Measurements from ENCODE around the gene SELENOM.

SELENOM gene, protein sequence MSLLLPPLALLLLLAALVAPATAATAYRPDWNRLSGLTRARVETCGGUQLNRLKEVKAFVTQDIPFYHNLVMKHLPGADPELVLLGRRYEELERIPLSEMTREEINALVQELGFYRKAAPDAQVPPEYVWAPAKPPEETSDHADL

DNA sequence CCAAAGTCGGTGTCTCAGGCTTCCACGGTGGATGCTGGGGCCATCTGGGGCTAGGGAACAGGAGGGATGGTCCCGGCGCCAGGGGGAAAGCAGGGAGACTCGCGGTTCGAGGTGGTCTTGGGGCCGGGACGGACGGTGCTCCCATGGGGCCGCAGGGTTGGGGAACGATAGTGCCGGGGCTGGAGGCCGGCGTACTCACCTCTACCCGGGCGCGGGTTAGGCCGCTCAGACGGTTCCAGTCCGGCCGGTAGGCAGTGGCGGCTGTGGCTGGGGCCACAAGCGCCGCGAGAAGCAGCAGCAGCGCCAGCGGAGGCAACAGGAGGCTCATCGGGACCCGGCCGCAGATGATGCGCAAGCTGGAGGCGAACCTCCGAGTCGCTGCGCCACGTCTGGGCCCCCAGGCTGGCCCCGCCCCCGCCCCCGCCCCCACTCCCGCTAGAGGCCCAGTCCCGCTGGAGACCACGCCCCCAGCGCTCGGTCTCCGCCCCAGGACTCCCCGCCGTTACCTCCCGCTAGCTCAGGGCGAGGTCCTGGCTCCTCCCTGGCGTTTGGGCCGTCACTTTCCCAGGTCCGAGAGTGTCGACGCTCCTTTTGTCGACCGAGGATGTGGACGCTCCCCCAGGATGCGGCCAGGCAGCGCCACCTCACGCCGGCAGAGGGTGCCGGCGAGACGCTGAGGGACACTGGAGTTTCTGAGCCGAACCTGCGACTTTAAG is at the start of gene SELENOM:
Gene SELENOM (minus strand): TSS at position 391 of the 716 bp plus-strand sequence. CDS start 63 bp downstream, at position 328.
- DNase-seq = peak; percentile 40

DNA sequence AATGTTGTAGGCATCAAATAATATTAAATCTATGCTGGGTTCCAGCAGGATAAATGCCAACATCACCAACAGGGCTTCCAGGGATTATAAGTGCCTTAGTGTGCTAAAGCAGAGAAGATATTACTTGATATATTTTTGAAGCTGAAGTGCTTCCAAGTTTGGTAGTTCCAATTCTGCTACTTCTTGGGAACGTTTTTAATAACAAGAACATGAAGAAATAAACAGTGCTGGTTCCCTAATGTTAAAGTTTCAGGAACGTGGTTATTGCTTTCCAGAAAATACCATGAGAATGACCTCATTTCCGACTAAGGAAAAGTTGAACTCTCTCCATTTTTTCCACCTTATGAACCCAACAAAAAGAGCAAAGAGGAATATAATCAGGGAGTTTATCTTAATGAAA is 48.1 kb upstream of the SELENOM start:
- DNase-seq = no peak

DNA sequence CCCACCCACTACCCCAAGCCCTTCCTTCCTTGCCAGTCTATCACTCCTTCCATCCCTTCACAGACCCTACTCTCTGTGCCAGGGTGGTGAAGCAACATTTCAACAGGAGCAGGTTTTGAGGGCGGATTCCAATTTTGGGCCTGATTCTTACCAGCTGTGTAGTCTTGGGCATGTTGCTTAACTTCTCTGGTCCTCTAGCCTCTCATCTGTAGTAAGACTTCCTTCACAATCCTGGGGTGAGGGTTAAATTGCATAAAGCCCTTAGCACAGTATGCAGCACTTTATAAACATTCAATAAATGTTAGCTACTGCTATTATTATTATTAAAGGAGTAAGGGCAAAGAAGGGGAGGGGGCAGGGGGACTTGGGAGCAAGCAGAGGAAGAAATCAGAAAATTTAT is 47.6 kb upstream of the SELENOM start:
- DNase-seq = no peak

DNA sequence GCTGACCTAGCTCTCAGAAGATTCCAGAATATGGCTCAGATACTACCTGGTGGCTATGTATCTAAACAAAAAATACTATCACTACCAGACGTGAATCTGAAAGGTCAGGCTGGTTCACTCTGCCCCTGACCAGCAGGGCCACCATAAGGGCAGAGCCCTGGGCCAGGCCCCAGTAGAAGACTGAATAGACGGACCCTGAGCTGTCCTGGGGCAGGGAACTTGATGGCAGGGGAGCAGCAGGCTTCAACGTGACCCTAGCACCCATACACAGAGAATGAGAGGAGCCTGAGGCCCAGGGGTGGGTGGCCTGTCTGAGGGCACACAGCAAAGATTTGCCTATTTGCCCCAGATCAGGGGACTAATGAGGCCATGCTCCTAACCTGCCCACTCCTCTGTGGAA is 46.0 kb upstream of the SELENOM start:
- DNase-seq = no peak

DNA sequence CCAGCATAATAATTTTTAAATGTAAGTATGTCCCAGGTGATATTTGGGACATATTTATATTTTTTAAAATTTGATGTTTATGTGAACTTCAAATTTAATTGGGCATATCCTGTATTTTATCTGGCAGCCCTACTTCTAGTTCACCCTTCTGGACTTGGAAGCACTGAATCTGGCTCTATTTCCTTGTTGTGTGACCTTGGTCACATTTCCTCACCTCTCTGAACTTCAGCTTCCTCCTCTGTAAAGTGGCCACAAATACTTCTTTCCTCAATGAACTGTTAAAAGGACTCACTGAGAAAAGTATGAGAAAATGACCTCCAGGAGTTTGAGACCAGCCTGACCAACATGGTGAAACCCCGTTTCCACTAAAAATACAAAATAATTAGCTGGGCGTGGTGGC is 44.5 kb upstream of the SELENOM start:
- no peak for DNase-seq

DNA sequence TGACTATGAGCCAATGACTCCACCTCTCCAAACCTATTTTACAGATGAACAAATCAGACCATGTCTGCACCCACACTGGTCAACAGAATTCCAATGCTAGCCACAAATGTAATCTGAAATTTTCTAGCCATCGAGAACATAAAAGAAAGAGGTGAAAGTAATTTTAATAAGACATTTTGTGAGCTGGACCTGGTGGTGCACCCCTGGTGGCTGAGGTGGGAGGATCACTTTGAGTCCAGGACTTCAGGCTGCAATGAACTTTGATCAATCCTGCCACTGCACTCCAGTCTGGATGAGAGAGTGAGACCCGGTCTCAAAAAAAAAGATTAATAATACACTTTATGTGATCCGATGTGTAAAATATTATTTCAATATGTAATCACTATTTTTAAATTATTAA is 43.2 kb upstream of the SELENOM start:
- no peak for DNase-seq

DNA sequence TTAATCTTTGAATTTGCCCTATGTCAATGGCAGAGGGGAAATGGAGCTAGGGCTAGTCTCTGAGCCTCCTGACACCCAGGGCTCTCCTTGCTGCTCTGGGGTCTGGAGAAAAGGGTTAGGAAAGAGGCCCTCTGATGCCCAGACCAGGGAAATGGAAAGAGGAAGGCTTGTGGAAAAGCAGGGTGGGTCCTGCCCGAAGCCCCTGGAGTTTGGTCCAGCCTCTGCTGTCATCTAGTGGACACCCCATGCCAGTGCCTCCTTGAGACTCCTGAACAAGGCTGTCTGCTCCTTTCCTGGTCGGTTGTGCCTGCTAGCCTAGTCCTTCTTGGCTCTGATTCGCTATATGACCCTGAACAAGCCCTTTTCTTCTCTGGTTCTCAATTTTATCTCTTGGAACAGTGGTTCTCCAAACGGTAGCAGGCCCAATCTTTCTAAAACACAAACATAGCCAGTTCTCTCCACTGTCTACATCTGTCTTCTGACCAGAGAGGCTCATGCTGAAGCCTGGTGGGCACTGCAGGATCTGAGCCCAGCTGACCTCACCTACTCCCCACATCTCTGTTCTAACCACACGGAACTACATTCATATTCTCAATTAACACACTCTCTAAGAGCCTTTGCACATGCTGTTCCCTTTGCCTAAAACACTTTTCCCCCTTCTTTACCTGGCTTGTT is 41.7 kb upstream of the SELENOM start:
- DNase-seq = peak; percentile 34

DNA sequence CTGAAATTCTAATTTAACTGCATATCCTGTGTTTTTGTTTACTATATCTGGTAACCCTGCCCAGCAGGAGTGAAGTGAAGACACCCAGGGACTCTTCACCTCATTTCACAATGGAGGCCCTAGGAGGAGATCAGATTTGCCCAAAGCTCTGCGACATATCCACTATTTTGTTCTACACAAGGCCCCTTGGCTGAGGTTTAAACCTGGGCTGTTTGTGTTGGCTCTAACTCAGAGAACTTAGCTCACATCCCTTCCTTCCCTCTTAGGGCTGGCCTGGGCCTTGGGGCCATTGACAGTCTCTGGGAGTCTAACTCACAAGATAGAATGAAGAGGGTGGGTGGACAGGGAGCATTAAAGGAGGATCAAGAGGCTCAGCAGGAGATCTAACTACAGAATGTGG is 41.1 kb upstream of the SELENOM start:
- no peak for DNase-seq

DNA sequence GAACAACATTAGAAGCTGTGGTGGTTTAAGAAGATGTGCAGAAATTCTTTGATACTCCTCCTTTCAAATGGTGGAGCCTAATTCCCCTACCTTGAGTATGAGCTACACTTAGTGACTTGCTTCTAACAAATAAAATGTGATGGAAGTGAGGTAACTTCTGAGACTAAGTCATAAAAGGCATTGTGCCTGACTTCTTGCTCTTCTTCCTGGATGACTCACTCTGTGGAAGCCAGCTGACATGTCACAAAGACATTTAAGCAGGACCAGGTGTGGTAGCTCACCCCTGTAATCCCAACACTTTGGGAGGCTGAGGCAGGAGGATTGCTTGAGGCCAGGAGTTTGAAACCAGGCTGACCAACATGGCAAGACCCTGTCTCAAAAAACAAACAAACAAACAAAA is 36.9 kb upstream of the SELENOM start:
- no peak for DNase-seq

DNA sequence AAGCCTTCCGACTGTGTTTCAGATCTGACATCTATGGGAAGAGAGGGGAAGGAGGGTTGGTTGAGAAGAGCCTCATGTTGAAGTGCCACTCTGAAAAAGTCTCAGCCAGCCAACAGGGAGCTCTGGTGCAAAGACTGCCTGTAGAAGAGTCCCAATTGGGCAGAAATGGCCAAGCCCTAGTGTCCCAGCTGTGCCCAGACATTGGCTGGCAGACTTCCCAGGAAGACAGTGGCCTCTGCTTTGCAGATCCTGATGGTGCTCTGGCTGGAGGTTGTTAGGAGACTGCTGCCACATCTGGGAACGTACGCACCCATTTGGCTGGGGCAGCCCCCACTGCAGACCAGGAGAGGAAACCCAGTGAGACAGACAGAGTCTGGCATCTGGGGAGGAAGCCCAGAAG is 36.2 kb upstream of the SELENOM start:
- no peak for DNase-seq

DNA sequence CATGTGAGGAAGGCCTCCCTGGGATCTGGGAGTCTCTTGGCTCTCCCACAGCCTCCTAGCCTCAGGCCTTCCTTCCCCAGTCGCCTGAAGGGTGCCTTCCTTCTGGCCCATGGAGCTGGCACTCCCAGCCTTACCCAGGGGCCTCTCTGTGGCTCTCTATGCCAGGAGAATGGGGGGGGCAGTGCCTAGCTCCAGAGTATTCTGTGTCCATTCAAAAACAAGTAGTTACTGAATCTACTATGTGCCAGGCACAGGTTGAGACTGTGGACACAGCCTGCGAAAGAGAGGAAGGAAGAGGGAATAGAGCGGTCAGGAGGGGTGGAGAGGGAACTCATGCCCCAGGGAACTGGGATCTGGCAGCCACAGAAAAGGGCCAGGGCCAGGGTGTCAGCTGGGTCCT is 35.7 kb upstream of the SELENOM start:
- DNase-seq = no peak

DNA sequence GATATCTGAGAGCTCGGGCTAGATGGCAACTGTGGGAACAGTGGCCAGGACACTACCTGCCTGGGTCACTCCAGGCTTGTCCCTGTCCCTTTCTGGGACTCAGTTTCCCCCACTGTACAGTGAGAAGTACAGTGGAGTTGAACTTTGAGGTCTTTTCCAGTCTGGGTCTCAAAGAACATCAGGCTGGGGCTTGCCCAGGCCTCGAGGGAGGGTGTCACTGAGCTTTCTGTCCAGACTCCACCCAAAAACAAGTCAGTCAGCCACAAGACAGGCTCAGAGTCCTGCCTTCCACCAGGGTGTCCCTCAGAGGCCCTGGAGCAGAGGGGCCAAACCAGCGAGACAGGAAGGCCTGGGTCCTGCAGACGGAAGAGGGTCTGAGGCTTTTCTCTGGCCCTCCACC is 34.9 kb upstream of the SELENOM start:
- no peak for DNase-seq

DNA sequence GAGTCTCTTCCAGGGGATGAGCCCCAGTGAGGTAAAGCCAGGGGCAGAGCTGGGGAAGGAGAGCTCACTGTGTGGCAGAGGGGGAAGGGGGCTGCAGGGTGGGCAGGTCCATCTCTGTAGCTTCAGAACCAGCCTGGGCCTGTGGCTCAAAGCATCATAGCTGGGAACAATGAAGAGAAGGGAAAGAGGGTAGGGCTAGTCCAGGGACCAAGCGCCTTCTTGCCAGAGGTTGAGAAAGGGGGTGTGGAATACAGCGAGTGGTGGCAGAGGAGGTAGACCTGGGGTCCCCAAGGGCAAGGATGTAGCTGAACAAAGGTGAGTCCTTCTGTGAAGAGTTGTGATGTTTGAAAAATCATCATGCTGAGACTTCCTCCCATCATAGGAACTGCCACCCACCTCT is 34.2 kb upstream of the SELENOM start:
- no peak for DNase-seq

DNA sequence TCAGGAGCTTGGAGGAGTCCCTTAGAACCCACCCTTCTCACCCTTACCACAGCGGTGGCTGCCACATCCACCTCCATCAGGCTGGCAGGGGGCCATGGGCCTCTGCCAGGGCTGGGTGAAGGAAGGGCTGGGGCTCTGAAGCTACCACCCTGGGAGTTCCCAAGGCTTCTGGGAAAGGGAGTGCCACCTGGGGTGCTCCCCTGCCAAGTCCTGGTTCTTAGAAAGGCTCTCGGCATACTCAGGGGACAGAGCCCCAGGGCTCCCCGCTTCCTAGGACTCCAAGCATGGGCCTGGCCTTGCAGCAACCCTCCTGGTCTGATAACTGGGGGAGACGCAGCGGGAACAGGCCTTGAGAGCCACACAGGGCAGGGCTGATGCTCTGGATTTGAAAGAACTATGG is 33.4 kb upstream of the SELENOM start:
- no peak for DNase-seq

DNA sequence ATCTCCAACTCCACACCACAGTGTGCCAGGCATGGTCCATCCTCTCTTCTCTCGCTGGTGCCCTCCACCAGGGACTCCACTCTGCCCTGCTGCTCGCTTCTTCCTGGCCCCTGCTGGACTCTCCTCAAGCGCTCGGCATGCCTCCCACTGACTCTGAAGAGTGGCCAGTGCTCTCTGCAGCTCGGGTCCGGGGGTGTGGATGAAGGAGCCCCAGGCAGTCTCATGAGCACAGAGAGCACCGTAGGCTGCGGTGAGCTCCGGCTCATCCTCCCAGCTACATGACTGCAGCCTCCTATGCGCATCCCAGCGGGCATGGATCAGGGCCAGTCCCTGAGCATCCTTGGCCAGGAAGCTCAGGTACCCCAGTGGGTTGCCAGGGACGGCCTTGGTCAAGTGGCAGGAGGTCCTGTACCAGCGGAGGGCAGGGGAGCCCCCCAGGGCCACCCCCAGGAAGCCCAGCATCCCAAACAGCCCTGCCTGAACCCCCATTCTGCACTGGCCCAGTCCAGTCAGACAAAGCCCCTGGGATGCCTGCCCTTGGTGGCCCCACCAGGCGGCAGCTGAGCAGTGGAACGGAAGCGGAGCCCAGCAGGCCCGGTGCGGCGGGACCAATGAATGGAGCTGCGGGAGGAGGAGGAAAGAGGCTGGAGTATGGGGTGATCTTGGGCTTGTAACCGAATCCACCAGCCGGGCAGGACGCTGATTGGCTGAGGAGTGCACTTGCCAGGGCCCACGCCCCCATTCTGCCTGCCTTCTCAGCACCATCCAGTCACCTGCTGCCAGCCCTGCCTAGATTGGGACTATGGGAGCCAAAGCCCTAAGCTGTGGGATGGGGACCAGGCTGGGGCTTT is 32.7 kb upstream of the SELENOM start, which contains the start of gene PLA2G3:
Gene PLA2G3 (minus strand): TSS at position 643 of the 851 bp plus-strand sequence. CDS start 154 bp downstream, at position 489.
- DNase-seq = peak; percentile 37

DNA sequence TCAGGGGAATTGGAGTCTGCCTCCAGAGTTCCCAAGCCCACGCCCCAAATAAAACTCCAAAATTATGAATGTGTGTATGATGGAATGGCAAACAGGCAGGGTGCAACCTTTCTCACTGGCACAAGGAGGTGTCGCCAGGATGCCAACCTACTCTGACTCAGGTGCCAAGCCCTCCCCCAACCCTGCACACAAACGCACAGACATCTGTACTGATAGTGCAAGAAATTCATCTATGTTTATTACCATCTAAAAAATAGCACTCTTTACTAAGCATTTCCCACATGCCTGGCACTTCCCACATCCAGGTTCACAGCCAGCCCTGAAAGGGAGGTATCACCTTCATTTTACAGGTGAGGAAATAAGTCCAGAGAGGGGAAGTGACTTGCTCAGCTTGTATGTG is 31.7 kb upstream of the SELENOM start:
- no peak for DNase-seq

DNA sequence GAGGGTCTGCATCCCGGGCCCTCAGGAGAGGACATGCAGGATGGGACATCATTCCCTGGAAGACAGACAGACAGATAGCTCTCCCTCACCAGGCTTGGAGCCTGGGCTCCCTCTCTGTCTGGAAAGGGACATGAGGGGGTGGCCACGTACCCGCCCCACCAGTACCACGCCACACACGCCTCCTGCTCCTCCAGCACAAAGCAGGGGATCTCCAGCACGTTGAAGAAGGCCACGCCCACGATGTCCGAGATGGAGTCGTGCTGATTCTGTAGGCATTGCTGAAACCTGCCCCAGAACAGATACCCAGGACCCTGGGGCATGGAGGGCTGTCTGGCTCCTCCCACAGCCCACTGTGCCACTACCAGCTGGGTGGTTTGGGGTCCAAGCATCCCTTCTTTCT is 30.8 kb upstream of the SELENOM start:
- no peak for DNase-seq

DNA sequence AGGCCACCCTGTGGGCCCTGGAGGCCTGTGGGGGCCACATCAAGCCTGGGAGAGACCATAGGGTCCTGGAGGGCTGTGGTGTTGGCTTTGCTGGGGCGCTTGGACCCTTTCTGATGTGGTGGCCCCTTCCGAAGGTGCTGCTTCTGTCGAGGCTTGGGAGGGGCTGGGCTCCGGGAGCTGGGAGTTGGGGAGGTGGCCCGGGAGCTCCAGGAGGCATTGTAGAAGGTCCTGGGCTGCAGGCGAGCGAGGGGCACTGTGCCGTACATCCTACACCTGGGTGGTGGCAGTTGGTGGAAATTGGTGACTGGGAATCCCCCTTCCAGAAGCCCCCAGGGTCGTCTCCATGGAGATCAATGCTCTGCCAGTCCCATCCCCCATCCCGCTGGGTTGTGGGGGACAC is 30.4 kb upstream of the SELENOM start:
- no peak for DNase-seq

DNA sequence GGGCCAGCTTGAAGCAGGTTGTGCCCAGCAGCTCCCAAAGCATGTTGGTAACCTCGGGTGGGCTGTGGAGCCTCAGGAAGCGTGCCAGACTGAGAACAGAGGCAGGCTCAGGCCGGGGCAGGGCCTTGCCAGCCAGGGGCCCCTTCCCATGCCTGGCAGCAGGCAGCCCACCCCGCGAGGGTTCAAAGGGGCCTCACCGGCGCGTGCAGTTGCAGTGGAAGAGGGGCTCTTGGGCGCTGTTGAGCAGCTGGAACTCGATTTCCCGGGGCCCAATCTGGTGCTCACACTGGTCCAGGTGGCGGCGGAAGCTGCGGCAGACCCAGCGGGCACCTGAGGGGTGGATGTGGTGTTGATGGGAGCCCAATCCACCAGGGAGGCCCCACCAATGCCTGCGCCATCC is 29.3 kb upstream of the SELENOM start:
- DNase-seq = no peak

DNA sequence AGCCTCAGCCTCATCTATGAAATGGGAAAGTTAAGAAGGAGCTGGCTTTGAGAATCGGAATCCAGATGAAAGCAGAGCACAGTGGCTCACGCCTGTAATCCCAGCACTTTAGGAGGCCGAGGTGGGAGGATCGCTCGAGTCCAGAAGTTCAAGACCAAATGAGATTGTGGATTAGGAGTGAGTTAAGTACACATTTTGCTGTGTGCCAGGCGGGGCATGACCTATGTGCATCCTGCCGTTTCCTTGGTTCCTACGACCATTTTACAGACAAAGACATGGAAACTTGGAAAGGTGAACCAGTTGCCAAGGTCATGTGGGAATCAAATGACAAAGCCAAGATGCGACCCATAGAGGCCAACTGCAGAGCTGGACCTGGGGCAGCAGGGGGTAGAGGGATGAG is 28.8 kb upstream of the SELENOM start:
- no peak for DNase-seq

DNA sequence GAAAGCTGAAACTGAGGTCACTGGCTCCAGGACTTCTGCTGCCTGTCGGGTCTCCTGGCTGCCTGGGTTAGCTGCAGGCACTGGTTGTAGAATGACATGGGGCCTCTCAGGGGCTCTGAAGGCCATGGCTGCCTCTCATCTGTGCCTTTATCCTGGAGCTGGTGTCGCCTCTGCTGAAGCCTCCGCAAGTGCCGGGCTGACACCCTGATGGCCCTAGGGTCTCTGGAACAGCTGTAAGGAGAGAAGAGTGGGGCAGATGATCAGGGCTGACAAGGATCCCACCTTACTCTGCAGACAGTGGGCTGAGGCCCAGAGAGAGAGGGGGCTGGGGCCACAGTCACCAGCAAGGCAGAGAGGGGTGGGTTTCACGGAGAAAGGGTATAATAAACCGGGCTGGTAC is 28.3 kb upstream of the SELENOM start:
- DNase-seq = no peak

DNA sequence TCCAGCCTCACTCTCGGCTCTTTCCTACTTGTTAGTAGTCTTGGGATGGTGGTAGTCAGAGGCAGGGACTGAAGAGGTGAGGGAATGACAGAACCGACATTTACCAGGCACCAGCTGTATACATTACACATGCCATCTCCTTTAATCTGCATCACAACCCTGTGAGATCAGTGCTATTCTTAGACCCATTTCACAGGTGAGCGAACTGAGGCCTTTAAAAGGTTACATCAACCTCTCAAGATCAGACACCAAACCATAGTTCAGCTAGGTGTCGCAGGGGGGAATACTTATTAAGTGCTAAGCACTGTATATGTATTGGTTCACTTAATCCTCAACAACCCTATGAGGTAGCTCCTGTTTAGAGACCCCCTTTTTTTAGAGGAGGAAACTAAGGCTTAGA is 27.3 kb upstream of the SELENOM start:
- DNase-seq = no peak

DNA sequence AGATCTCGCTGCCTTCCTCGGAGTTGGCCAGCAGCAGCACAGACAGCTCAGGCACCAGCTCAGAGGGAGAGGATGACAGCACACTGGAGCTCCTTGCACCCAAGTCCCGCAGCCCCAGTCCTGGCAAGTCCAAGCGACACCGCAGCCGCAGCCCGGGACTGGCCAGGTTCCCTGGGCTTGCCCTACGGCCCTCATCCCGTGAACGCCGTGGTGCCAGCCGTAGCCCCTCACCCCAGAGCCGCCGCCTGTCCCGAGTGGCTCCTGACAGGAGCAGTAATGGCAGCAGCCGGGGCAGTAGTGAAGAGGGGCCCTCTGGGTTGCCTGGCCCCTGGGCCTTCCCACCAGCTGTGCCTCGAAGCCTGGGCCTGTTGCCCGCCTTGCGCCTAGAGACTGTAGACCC is 26.5 kb upstream of the SELENOM start:
- no peak for DNase-seq

DNA sequence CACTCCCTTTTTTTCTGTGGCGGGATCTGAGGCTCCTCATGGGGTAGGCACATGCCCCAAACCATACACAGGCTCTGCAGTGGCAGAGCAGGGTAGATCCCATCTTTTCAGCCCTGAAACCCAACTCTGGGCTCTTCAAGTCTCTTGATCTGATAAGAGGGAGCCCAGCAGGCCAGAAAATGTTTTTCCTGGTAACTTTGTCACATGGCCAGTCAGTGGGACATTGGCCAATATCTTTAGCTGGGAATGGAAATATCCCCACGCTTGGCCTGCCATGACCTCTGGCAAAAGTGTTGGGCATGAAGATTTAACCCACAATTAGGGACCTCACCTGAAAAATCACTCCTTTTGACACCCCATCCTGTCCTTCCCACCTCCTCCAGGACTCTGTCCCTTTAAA is 23.5 kb upstream of the SELENOM start:
- no peak for DNase-seq

Data from NCI-H748 treated with DMSO at 0.1 percent for 48 hours (cell line).